Lung (tissue), 12 donors: ENCODE measurements around the gene TLCD3A. TPM values are rescaled to one million over a fixed set of nuclear protein-coding genes. Genes with fewer than 3 reads are reported as not detected.

Experiments
- ATAC-seq: fragments of 200-7000 bp; cut with Tn5 transposase; one replicate; pipeline ENCODE4 v1.9.1; 2020; ENCODE audit warnings: moderate number of reproducible peaks; ENCODE audit not compliant: insufficient read depth, low FRiP score
- DNase-seq, 3 donors: peaks; one replicate each; pipeline ENCODE4 v3.0.0-alpha.2; 2013 to 2017
- H3K27ac ChIP-seq, 2 donors: one replicate each; pipeline ENCODE4 v1.5.1; 2013; ENCODE audit warnings: mild to moderate bottlenecking in 2 of 2, moderate library complexity in 2 of 2, control low read depth in 1 of 2, inconsistent platforms in 1 of 2, low read depth in 1 of 2, low read length in 1 of 2
- H3K27me3 ChIP-seq, 3 donors: one replicate each; pipeline ENCODE4 v1.5.1; 2013; ENCODE audit warnings: low read length in 2 of 3; ENCODE audit not compliant: control insufficient read depth in 3 of 3, insufficient read depth in 3 of 3
- H3K36me3 ChIP-seq, 4 donors: one replicate each; pipeline ENCODE4 v1.5.1; 2013; ENCODE audit warnings: low read length in 4 of 4, mild to moderate bottlenecking in 1 of 4, moderate library complexity in 1 of 4; ENCODE audit not compliant: control insufficient read depth in 4 of 4, insufficient read depth in 4 of 4
- H3K4me1 ChIP-seq, 5 donors: one replicate each; pipeline ENCODE4 v1.5.1; 2013; ENCODE audit warnings: low read length in 5 of 5, mild to moderate bottlenecking in 2 of 5, moderate library complexity in 1 of 5; ENCODE audit not compliant: control insufficient read depth in 5 of 5, insufficient read depth in 5 of 5
- H3K4me3 ChIP-seq: one replicate; pipeline ENCODE4 v1.5.1; 2013; ENCODE audit warnings: mild to moderate bottlenecking, control low read depth, moderate library complexity
- H3K9ac ChIP-seq, 2 donors: one replicate each; pipeline ENCODE4 v1.5.1; 2013; ENCODE audit warnings: low read length in 2 of 2, control low read depth in 1 of 2; ENCODE audit not compliant: insufficient read depth in 1 of 2
- H3K9me3 ChIP-seq, 4 donors: one replicate each; pipeline ENCODE4 v1.5.1; 2013; ENCODE audit warnings: low read length in 3 of 4, mild to moderate bottlenecking in 1 of 4, moderate library complexity in 1 of 4; ENCODE audit not compliant: control insufficient read depth in 4 of 4, insufficient read depth in 3 of 4
- CTCF ChIP-seq: IDR thresholded peaks from 2 replicates; pipeline ENCODE4 v1.5.1; 2012; ENCODE audit warnings: mild to moderate bottlenecking; ENCODE audit errors: control extremely low read depth, extremely low read depth
- WGBS, 2 donors: extraction: QIAGEN DNeasy Blood & Tissue Kit; methylation state at CpG; one replicate each; pipeline ENCODE4 v1.1.7; 2013; 5-methylcytosine and 5-hydroxymethylcytosine counted together
- polyA plus RNA-seq, 2 donors: library from polyadenylated mRNA; stranded (reverse); fragments of 200-250 nt; gene quantifications; one replicate each; pipeline ENCODE4 v1.2.1, GENCODE V29; 2013
- total RNA-seq, 2 donors: library from RNA; depleted of rRNA in 1 of 2; stranded (reverse); fragments of >200 nt in 1 of 2; gene quantifications; one replicate each; pipeline ENCODE4 v1.2.1, GENCODE V29; 2014 to 2021
- donor health status: control.
- donor health status: control.
- donor health status: Bipolar disorder and iron deficiency.
- donor health status: healthy.
- donor health status: DM: yes; HTN: yes; CAD: no.

Gene TLCD3A
- total and polyA plus RNA-seq, 4 donors, result 8.4 to 16.2 (median 11.0) TPM

GRCh38 chr17:740240-741017, 8.0 kb downstream of the TLCD3A start:
- Histone ChIP-seq H3K36me3 (peaks cover 0 to 40% (median 37%) of the 10 kb centered on the region in 4 donors), H3K27ac (peak overlapping the region in 1 of 2 donors; percentile 15), H3K4me1 (peaks cover 0 to 2% (median 0%) of the 10 kb centered on the region in 5 donors), H3K9me3 (no peaks in the 10 kb centered on the region), H3K4me3 (no peak overlapping the region), H3K27me3 (no peaks in the 10 kb centered on the region), H3K9ac (no peak overlapping the region)
- WGBS, 2 donors, result 35 to 68% methylated on average over 18 of the region's 18 CpGs
- no peak for DNase-seq
- peak; percentile 62 for ATAC-seq
- TF ChIP-seq CTCF, result no peak

DNA sequence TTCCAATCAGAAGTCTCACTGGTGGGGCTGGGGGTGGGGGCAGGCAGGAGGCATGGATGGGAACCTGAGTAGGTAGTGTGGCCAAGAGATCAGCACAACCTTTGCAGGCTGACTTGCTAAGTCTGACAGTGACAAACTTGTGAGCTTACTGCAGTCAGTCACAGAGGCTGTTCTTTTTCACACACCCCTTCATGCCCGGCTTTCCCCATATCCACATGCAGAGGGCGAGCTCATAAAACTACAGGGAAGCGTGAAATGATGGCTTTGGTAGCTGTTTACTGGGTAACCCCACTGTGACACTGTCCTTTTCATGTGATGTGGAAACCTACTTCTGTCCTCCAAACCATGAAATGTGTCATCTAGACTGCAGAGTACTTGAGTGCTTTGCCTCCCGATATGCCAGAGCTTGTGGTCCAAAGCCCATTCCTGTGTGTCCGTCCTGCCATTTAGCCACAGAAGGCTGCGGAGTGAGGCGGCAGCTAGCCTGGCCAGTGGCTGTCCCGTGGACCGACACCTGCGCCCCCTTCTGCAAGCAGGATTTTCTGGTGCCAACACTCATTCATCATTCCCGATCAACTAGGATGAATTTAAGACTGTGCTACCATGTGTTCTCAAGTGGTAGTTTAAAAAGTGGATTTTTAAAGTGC, 9.9 kb downstream of the TLCD3A start:
- no peak overlapping the region for H3K27ac ChIP-seq
- no peak overlapping the region for H3K9ac ChIP-seq
- H3K27me3 ChIP-seq, result no peaks in the 10 kb centered on the region
- no peak for TF ChIP-seq CTCF
- ATAC-seq (no peak), DNase-seq (no peak)
- no peaks in the 10 kb centered on the region for H3K9me3 ChIP-seq
- WGBS, 2 donors, result 91 to 92% methylated on average over 11 of the region's 11 CpGs
- H3K4me1 ChIP-seq, result peaks cover 0 to 1% (median 0%) of the 10 kb centered on the region in 5 donors
- no peak overlapping the region for H3K4me3 ChIP-seq
- peaks cover 0 to 54% (median 51%) of the 10 kb centered on the region in 4 donors for H3K36me3 ChIP-seq

DNA sequence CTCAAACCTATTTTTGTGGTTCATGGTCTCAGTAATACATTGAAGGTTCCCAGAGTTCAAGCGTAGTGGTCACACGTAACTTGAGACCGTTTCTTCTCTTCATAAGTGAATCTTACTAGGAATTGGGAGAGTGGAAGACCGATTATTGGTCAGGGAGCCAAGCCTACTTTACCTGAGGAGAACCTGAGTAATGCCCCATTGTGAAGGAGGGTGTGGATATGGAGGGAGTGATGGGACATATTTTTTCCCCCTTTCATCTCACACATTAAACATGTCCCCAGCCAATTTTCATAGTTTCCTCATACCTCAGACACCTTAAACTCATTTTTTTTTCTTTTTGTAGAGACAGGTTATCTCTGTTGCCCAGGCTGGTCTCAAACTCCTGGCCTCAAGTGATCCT, 10.7 kb downstream of the TLCD3A start:
- no peaks in the 10 kb centered on the region for H3K9me3 ChIP-seq
- H3K4me1 ChIP-seq, result no peaks in the 10 kb centered on the region
- 93 to 97% methylated on average over 4 of the region's 4 CpGs for WGBS, 2 donors
- ATAC-seq (no peak), DNase-seq (no peak)
- H3K27me3 ChIP-seq, result no peaks in the 10 kb centered on the region
- no peak overlapping the region for H3K4me3 ChIP-seq
- H3K27ac ChIP-seq, result no peak overlapping the region
- H3K9ac ChIP-seq, result no peak overlapping the region
- no peak for TF ChIP-seq CTCF
- H3K36me3 ChIP-seq, result peaks cover 0 to 63% (median 54%) of the 10 kb centered on the region in 4 donors
